MM.1S (cell line): ENCODE results near the gene CCNE1.

ENCODE experiments used
- DNase-seq: peaks from one replicate; pipeline ENCODE4 v3.0.0-alpha.2; 2015
- H2AFZ ChIP-seq: fragments of 300-600 bp; sonication (generic); 2 replicates; pipeline ENCODE4 v1.6.0; 2016; ENCODE audit warnings: antibody characterized with exemption, low read length
- H3F3A ChIP-seq: fragments of 300-600 bp; sonication (generic); 2 replicates; pipeline ENCODE4 v1.6.1; 2016; ENCODE audit warnings: mild to moderate bottlenecking, antibody characterized with exemption, low read length, moderate library complexity, mixed read lengths; ENCODE audit not compliant: insufficient read depth
- H3K27ac ChIP-seq: fragments of 300-600 bp; sonication (generic); 2 replicates; pipeline ENCODE4 v1.5.1; 2016; ENCODE audit warnings: mild to moderate bottlenecking, low read length
- H3K27me3 ChIP-seq: fragments of 300-600 bp; sonication (generic); replicated peaks from 2 replicates; pipeline ENCODE4 v1.6.0; 2016; ENCODE audit warnings: low read length; ENCODE audit not compliant: insufficient read depth
- H3K36me3 ChIP-seq: fragments of 300-600 bp; sonication (generic); replicated peaks from 2 replicates; pipeline ENCODE4 v1.6.1; 2016; ENCODE audit warnings: mild to moderate bottlenecking, low read length, mixed read lengths; ENCODE audit not compliant: insufficient read depth
- H3K4me1 ChIP-seq: fragments of 300-600 bp; sonication (generic); 2 replicates; pipeline ENCODE4 v1.6.1; 2016; ENCODE audit warnings: low read length, mixed read lengths
- H3K4me2 ChIP-seq: fragments of 300-600 bp; sonication (generic); 2 replicates; pipeline ENCODE4 v1.6.0; 2016; ENCODE audit warnings: low read depth, low read length
- H3K4me3 ChIP-seq: fragments of 300-600 bp; sonication (generic); 2 replicates; pipeline ENCODE4 v1.5.1; 2016; ENCODE audit warnings: low read length, mixed read lengths
- H3K79me2 ChIP-seq: fragments of 300-600 bp; sonication (generic); 2 replicates; pipeline ENCODE4 v1.6.1; 2016; ENCODE audit warnings: mixed run types, low read length, mixed read lengths
- H3K9ac ChIP-seq: fragments of 300-600 bp; sonication (generic); 2 replicates; pipeline ENCODE4 v1.6.1; 2016; ENCODE audit warnings: low read length, mixed read lengths
- H3K9me2 ChIP-seq: fragments of 300-600 bp; sonication (generic); replicated peaks from 2 replicates; pipeline ENCODE4 v1.6.1; 2016; ENCODE audit warnings: mild to moderate bottlenecking, low read length, mixed read lengths; ENCODE audit not compliant: insufficient read depth
- H3K9me3 ChIP-seq: fragments of 300-600 bp; sonication (generic); replicated peaks from 2 replicates; pipeline ENCODE4 v1.6.1; 2016; ENCODE audit warnings: mild to moderate bottlenecking, low read length, mixed read lengths; ENCODE audit not compliant: insufficient read depth
- H4K20me1 ChIP-seq: fragments of 300-600 bp; sonication (generic); 2 replicates; pipeline ENCODE4 v1.6.1; 2016; ENCODE audit warnings: mild to moderate bottlenecking, low read length, moderate library complexity, mixed read lengths; ENCODE audit not compliant: insufficient read depth
- CTCF ChIP-seq: fragments of 300-600 bp; sonication (generic); IDR thresholded peaks from 2 replicates; pipeline ENCODE4 v1.5.1; 2016; ENCODE audit warnings: antibody characterized with exemption, low read length, mixed read lengths
- EZH2 ChIP-seq: fragments of 300-600 bp; sonication (generic); optimal IDR thresholded peaks from 2 replicates; pipeline ENCODE3; 2017; ENCODE audit warnings: low read depth, mild to moderate bottlenecking, antibody characterized with exemption, low read length, mixed read lengths
- EZH2phosphoT487 ChIP-seq: fragments of 300-600 bp; sonication (generic); IDR thresholded peaks from 2 replicates; pipeline ENCODE4 v1.6.1; 2018; ENCODE audit warnings: antibody characterized with exemption, low read length

The CCNE1 gene

DNA sequence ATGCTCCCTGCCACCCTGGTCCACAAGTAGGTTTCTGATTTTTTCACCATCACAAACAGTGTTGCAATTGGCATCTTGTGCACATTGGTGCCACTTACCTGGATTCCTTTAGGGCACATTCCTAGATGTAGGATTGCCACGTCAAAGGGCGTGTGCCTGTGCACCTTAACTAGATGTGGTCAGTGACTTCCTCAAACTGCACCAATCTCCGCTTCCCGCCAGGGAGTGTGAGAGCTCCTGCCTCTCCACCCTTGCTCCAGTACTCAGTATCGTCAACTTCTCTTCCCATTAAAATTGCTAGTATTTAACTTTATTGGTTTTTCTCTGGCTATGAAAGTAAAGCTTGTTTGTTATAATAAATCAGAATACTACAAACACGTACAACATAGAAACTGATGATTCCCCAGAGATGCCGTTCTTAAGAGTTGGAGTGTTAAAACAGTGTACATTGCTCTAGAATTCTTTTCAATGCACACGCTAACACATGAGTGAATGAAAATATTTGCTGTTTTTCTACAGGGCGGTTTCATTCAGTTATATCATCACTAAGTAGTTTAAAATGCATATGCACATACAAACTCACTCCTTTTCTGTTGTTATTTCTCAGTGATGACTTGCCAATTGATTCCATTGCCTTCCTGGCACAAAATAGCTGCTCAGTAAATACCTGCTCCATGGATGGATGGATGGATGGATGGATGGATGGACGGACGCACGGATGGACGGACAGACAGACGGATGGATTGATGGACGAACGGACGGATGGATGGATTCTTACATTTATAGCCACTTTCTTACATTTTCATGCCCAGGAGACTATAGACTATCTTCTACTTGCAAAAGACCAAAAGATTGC lies 23.4 kb downstream of the CCNE1 start:
- Histone ChIP-seq H3K9me3 (no peaks in the 10 kb centered on the region), H3K9ac (no peak overlapping the region), H2AFZ (no peak overlapping the region)

DNA sequence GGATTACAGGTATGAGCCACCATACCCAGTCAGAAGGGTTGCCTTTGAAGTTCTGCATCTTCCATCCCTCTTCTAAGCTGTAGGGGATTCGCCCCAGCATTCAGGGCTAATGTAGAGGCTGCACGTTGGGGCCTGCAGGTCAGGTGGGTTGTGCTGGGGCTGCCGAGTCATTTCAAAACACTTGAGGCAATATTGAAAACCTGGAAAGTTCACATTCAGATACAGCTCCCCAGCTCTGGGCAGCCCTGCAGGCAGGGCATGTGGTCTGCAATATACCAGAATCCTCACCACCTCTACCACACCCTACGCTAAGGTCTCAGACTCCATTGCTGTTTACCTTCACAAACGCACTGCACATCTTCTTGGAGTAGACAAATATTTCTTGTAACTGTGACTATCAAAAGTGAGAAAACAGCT lies 24.6 kb downstream of the CCNE1 start:
- Histone ChIP-seq H3K79me2 (no peaks in the 10 kb centered on the region), H3F3A (peaks cover 12% of the 10 kb centered on the region; the same call in 1 of the 2 replicates), H2AFZ (0 out of 2 replicates have a peak overlapping the region, but pooled peaks have one; percentile 70), H3K27me3 (peaks cover 18% of the 10 kb centered on the region), H3K4me1 (peaks cover 13% of the 10 kb centered on the region), H3K36me3 (no peaks in the 10 kb centered on the region), H3K9me3 (no peaks in the 10 kb centered on the region), H4K20me1 (no peaks in the 10 kb centered on the region), H3K27ac (no peak overlapping the region), H3K4me3 (no peak overlapping the region), H3K4me2 (no peak overlapping the region), H3K9me2 (no peaks in the 10 kb centered on the region), H3K9ac (no peak overlapping the region)
- DNase-seq, result no peak
- TF ChIP-seq CTCF (no peak), EZH2phosphoT487 (no peak), EZH2 (no peak)

More for the DNA sequence above, 23.4 kb downstream of the CCNE1 start:
- H3K27me3 ChIP-seq, result peaks cover 9% of the 10 kb centered on the region
- no peak overlapping the region for H3K4me2 ChIP-seq
- H4K20me1 ChIP-seq, result no peaks in the 10 kb centered on the region
- H3F3A ChIP-seq, result peaks cover 12% of the 10 kb centered on the region; the same call in 1 of the 2 replicates
- H3K27ac ChIP-seq, result no peak overlapping the region
- TF ChIP-seq EZH2phosphoT487, result no peak
- no peak for TF ChIP-seq EZH2
- H3K4me3 ChIP-seq, result no peak overlapping the region
- H3K4me1 ChIP-seq, result peaks cover 13% of the 10 kb centered on the region
- no peaks in the 10 kb centered on the region for H3K9me2 ChIP-seq
- H3K36me3 ChIP-seq, result no peaks in the 10 kb centered on the region
- H3K79me2 ChIP-seq, result no peaks in the 10 kb centered on the region
- DNase-seq, result no peak

DNA sequence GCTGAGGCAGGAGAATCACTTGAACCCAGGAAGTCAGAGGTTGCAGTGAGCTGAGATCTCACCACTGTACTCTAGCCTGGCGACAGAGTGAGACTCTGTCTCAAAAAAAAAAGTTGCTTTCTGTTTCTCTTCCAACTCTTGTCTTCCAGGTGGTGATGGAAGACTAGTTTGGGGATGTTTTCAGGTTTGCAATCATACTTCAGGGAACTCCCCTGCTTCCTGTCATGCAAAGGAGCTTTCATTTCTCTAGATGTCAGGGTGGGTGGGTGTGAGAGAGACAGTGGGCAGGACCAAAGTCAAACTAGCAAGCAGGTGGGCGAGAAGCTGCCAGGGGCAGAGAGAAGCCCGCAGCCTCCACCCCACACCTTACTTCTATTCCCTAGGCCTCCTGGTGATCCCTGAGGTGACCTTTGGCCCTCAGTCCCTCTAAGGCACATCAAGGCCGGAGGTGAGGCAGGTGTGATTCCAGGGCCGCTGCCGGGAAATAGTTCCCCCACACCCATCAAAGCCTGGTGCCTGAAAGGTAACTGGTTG lies 25.7 kb downstream of the CCNE1 start:
- Histone ChIP-seq H4K20me1 (no peaks in the 10 kb centered on the region), H3K4me3 (peak overlapping the region; percentile 44; the same call in 1 of the 2 replicates), H3K4me1 (peaks cover 13% of the 10 kb centered on the region), H3K9me3 (no peaks in the 10 kb centered on the region), H3K4me2 (peak overlapping the region; percentile 92), H3K36me3 (no peaks in the 10 kb centered on the region), H3K27ac (peak overlapping the region; percentile 54; the same call in 1 of the 2 replicates), H3K9ac (peak overlapping the region; percentile 52; the same call in 1 of the 2 replicates), H3K27me3 (peaks cover 28% of the 10 kb centered on the region), H3F3A (peaks cover 12% of the 10 kb centered on the region; the same call in 1 of the 2 replicates), H3K79me2 (no peaks in the 10 kb centered on the region), H3K9me2 (no peaks in the 10 kb centered on the region), H2AFZ (peak overlapping the region; percentile 70)
- peak; percentile 80 for DNase-seq
- TF ChIP-seq EZH2, result no peak
- no peak for TF ChIP-seq CTCF
- TF ChIP-seq EZH2phosphoT487, result no peak
